Measurements from ENCODE around the gene NT5C3A. TPM values are rescaled to one million over a fixed set of nuclear protein-coding genes. Genes with fewer than 3 reads are reported as not detected.
A peak's percentile ranks its signal among the peaks of the same experiment; 100 is the strongest.
"Not testable (repeated sequence)": the region's sequence is repeated elsewhere in the genome, so short reads cannot be mapped to it uniquely, and the experiment has no call there.

Gene NT5C3A
- total and polyA plus RNA-seq, 7 experiments from 2014 or later: 36.6 to 64.8 (median 48.5) TPM

DNA sequence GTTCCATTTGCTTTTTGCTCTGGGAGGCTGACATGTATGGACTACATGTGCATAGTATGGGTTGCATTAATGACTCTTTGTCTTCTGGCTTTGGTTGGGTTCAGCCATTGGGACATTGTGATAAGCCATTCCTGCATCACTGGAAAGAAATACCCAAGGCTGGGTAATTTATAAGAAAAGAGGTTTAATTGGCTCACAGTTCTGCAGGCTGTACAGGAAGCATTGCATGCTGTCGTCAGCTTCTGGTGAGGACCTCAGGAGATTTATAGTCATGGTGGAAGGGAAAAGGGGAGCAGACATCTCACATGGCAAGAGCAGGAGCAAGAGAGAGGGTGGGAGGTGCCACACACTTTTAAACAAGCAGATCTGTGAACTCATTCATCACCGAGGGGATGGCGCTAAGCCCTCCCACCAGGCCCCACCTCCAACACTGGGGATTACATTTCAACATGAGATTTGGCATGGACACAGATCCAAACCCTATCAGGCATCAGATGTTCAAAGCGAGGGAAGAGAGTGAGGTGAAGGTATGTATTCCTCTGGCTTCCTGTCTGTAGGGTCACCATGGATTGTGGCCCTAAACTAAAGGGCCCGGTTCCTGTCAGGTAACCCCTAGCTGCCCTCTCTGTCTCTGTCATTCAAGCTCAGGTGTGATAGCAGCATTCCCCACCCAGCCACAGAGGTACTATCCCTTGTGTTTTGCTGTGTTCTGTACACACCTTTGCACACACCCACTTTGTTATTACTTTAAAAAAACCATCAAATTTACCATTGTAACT is 95.9 kb downstream of the NT5C3A start:
- H3K4me3 ChIP-seq (ENCODE audit: low read length); H3K27ac Mint-ChIP-seq; DNase-seq; H3K36me3 ChIP-seq (ENCODE audit: control insufficient read depth in 2 of 3, insufficient read depth in 3 of 3, low read length in 3 of 3); POLR2A ChIA-PET; ATAC-seq; H3K4me3 Mint-ChIP-seq; H3K9me3 ChIP-seq (ENCODE audit: control insufficient read depth in 2 of 3, low read length in 3 of 3); H3K9me3 Mint-ChIP-seq; H3K4me1 Mint-ChIP-seq; H3K27ac ChIP-seq (ENCODE audit: low read depth, low read length); intact Hi-C loops (cut with micrococcal nuclease); H3K27me3 ChIP-seq (ENCODE audit: control insufficient read depth in 2 of 2, insufficient read depth in 2 of 2, low read length in 2 of 2); CTCF ChIA-PET; H3K36me3 Mint-ChIP-seq; H3K4me1 ChIP-seq (ENCODE audit: control insufficient read depth in 2 of 2, insufficient read depth in 2 of 2, low read length in 2 of 2): not testable (repeated sequence)
- H3K27me3 Mint-ChIP-seq: peaks cover 0 to 13% (median 3%) of the 10 kb centered on the region in 5 donors

DNA sequence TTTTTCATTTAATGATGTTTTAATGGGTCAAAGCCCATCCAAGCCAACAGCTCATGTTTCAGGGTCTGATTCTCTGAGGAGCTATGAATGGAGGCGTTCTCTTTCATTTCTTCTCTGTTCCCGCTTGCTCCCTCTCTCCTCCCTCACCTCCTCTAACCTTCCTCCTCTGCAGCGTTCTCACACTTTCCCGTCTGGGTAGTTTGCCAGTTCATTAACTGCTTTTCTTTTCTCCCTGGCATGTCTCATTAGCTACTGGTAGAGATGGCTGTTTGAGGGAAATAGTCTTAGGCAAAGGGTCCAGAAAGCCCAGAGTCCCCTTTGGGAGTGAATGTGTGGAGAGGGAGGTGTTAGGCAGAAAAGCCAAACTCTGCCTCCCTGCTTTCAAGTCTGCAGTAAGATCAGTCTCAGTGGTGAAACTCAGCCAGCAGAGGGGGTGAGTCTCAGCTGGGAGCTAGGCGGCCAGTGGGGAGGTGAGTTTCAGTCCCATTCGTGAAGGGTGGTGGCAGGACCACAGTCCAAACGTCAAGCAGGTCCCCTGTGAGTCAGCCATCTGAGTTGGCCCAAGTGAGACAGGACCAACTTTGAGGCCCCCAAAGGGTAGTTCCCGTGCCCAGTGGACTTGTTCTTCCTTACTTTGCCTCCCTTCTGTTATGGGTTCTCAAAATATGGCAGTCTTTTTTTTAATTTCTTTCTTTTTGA is 98.0 kb downstream of the NT5C3A start:
- H3K36me3 ChIP-seq (ENCODE audit: control insufficient read depth in 2 of 3, insufficient read depth in 3 of 3, low read length in 3 of 3); H3K36me3 Mint-ChIP-seq; H3K4me1 ChIP-seq (ENCODE audit: control insufficient read depth in 2 of 2, insufficient read depth in 2 of 2, low read length in 2 of 2); H3K4me3 ChIP-seq (ENCODE audit: low read length); H3K27ac ChIP-seq (ENCODE audit: low read depth, low read length); H3K27me3 ChIP-seq (ENCODE audit: control insufficient read depth in 2 of 2, insufficient read depth in 2 of 2, low read length in 2 of 2); H3K9me3 ChIP-seq (ENCODE audit: control insufficient read depth in 2 of 3, low read length in 3 of 3); H3K9me3 Mint-ChIP-seq; H3K4me1 Mint-ChIP-seq; POLR2A ChIA-PET: not testable (repeated sequence)
- CTCF ChIA-PET: interaction anchor here (0.7 to 2.1 kb wide), 4 partner anchors 18 to 118 kb away, joined by 3 to 5 read pairs (median 4); no protein-coding TSS in a partner anchor
- Mint-ChIP-seq H3K27me3 (peaks cover 8 to 19% (median 16%) of the 10 kb centered on the region in 5 donors), H3K4me3 (peak overlapping the region in 2 of 10 donors; percentile 23 to 39), H3K27ac (peak overlapping the region in 1 of 9 donors; percentile 10)
- intact Hi-C loops (cut with micrococcal nuclease): loop anchor here (1.0 to 2.0 kb wide), 4 partner anchors 86 to 144 kb away; partner anchors contain the start of gene RP9 (in 1 of the 2)
- ATAC-seq (peak; percentile 89), DNase-seq (peak in 4 of 9 donors; percentile 17 to 29 (median 20))

Other genes starting within 250 kb of the NT5C3A start
- gene KBTBD2, start 171.0 kb downstream of the NT5C3A start, total RNA-seq: 100 to 1,000 TPM in 2 of 5 experiments, 10 to 100 TPM in 3; 46.8 to 116 (median 66.3) TPM
- 10 to 100 TPM; 18.4 to 22.5 TPM for gene KBTBD2, start 171.0 kb downstream of the NT5C3A start, polyA plus RNA-seq
- 1 to 10 TPM in 1 of 5 experiments, under 1 TPM in 4; 0.32 to 3.4 (median 0.77) TPM for gene FKBP9, start 105.3 kb downstream of the NT5C3A start, total RNA-seq
- gene FKBP9, start 105.3 kb downstream of the NT5C3A start, polyA plus RNA-seq: under 1 TPM in 1 of 2 donors, not detected in 1; 0.22 TPM
- gene RP9, start 46.6 kb upstream of the NT5C3A start, total RNA-seq: 10 to 100 TPM; 12.7 to 23.3 (median 14.7) TPM
- gene RP9, start 46.6 kb upstream of the NT5C3A start, polyA plus RNA-seq: 10 to 100 TPM; 20.4 to 21.5 TPM
- gene BBS9, start 66.8 kb upstream of the NT5C3A start, total RNA-seq: 10 to 100 TPM; 11.7 to 31.0 (median 28.3) TPM
- gene BBS9, start 66.8 kb upstream of the NT5C3A start, polyA plus RNA-seq: 10 to 100 TPM; 11.1 to 13.1 TPM

Data from naive thymus-derived CD4-positive, alpha-beta T cell (primary cell).